ENCODE measurements around the gene CUL2.

GRCh38 chr10:35083242-35083641 is 6.9 kb downstream of the CUL2 start:
- no peak for TF ChIP-seq POLR2AphosphoS5 (IDR thresholded peaks at IDR 0.05; ENCODE audit: borderline replicate concordance, low read depth, low read length)
- no peak for TF ChIP-seq EZH2 (IDR thresholded peaks at IDR 0.05)
- TF ChIP-seq FOXP2 (optimal IDR thresholded peaks at IDR 0.05; ENCODE audit: control extremely low read depth, extremely low read length, insufficient read depth) = no peak

Measured in SK-N-MC (cell line).